CD14-positive monocyte (primary cell): ENCODE data around the gene AFDN. TPM values are rescaled to one million over a fixed set of nuclear protein-coding genes. Genes with fewer than 3 reads are reported as not detected.

ENCODE experiments used
- DNase-seq, 3 donors: peaks; one replicate each; pipeline ENCODE4 v3.0.0-alpha.2; 2011 to 2022
- H2AFZ ChIP-seq: 2 replicates; pipeline ENCODE4 v1.6.0; 2012; ENCODE audit warnings: mild to moderate bottlenecking, low read depth, low read length, inconsistent platforms; ENCODE audit not compliant: insufficient read depth, poor library complexity, severe bottlenecking
- H3K27ac ChIP-seq, 2 donors: 1 replicate in 1 of 2; 2 replicates in 1 of 2; pipeline ENCODE4 v1.5.1; 2012 to 2013; ENCODE audit warnings: low read length in 2 of 2, control low read depth in 1 of 2, inconsistent platforms in 1 of 2, low read depth in 1 of 2, mild to moderate bottlenecking in 1 of 2
- H3K27me3 ChIP-seq, 2 donors: one replicate each; pipeline versions ENCODE4 v1.6.0 to v1.6.1; 2011 to 2013; ENCODE audit warnings: low read length in 2 of 2; ENCODE audit not compliant: control insufficient read depth in 2 of 2, insufficient read depth in 2 of 2
- H3K36me3 ChIP-seq, 2 donors: replicated peaks in 1 of 2; 1 replicate in 1 of 2; 2 replicates in 1 of 2; pipeline versions ENCODE4 v1.5.1 to v1.6.1; 2012 to 2013; ENCODE audit warnings: low read length in 2 of 2, control low read depth in 1 of 2, inconsistent platforms in 1 of 2, mild to moderate bottlenecking in 1 of 2; ENCODE audit not compliant: insufficient read depth in 2 of 2, control insufficient read depth in 1 of 2
- H3K4me1 ChIP-seq, 2 donors: 1 replicate in 1 of 2; 2 replicates in 1 of 2; pipeline versions ENCODE4 v1.5.1 to v1.6.1; 2012 to 2013; ENCODE audit warnings: low read length in 2 of 2, control low read depth in 1 of 2, inconsistent platforms in 1 of 2, mild to moderate bottlenecking in 1 of 2, moderate library complexity in 1 of 2; ENCODE audit not compliant: insufficient read depth in 2 of 2, control insufficient read depth in 1 of 2
- H3K4me2 ChIP-seq: replicated peaks from 2 replicates; pipeline ENCODE3; 2012; ENCODE audit warnings: low read length, moderate library complexity, mild to moderate bottlenecking; ENCODE audit not compliant: poor library complexity, severe bottlenecking; ENCODE audit errors: extremely low read depth
- H3K4me3 ChIP-seq, 3 experiments: fragments of 200-600 bp in 1 of 3; sonication (generic) in 1 of 3; replicated peaks in 1 of 3; 1 replicate in 2 of 3; 2 replicates in 1 of 3; pipeline ENCODE4 v1.5.1; 2011 to 2013; ENCODE audit warnings: low read length in 3 of 3, mild to moderate bottlenecking in 3 of 3, control low read depth in 2 of 3, low read depth in 2 of 3, inconsistent platforms in 1 of 3, moderate library complexity in 1 of 3
- H3K79me2 ChIP-seq: 2 replicates; pipeline ENCODE4 v1.6.0; 2012; ENCODE audit warnings: mild to moderate bottlenecking, control low read depth, inconsistent platforms, low read length, moderate library complexity; ENCODE audit not compliant: insufficient read depth
- H3K9ac ChIP-seq: 2 replicates; pipeline ENCODE4 v1.6.0; 2017; ENCODE audit warnings: low read length, mild to moderate bottlenecking; ENCODE audit not compliant: insufficient read depth, poor library complexity, severe bottlenecking
- H3K9me3 ChIP-seq, 2 donors: replicated peaks in 1 of 2; 1 replicate in 1 of 2; 2 replicates in 1 of 2; pipeline versions ENCODE4 v1.5.1 to v1.6.1; 2012 to 2013; ENCODE audit warnings: low read length in 2 of 2, control low read depth in 1 of 2; ENCODE audit not compliant: control insufficient read depth in 1 of 2, insufficient read depth in 1 of 2
- H4K20me1 ChIP-seq: 2 replicates; pipeline ENCODE4 v1.6.0; 2012; ENCODE audit warnings: mild to moderate bottlenecking, low read length, control low read depth, moderate library complexity; ENCODE audit not compliant: insufficient read depth
- H3K27ac Mint-ChIP-seq, 7 donors: one replicate each; pipeline ENCODE4 v1.8.0; 2020; ENCODE audit warnings: mild to moderate bottlenecking in 7 of 7, mixed read lengths in 7 of 7, moderate library complexity in 6 of 7, inconsistent platforms in 2 of 7
- H3K27me3 Mint-ChIP-seq, 3 donors: one replicate each; pipeline ENCODE4 v1.8.0; 2021 to 2022; ENCODE audit warnings: low read depth in 3 of 3, mild to moderate bottlenecking in 3 of 3, mixed read lengths in 3 of 3, moderate library complexity in 3 of 3, inconsistent platforms in 1 of 3
- H3K36me3 Mint-ChIP-seq, 2 donors: one replicate each; pipeline ENCODE4 v1.8.0; 2020; ENCODE audit warnings: mixed read lengths in 2 of 2, inconsistent platforms in 1 of 2, mild to moderate bottlenecking in 1 of 2
- H3K4me1 Mint-ChIP-seq: one replicate; pipeline ENCODE4 v1.8.0; 2020; ENCODE audit warnings: mild to moderate bottlenecking, mixed read lengths
- H3K4me3 Mint-ChIP-seq, 2 donors: one replicate each; pipeline ENCODE4 v1.8.0; 2020; ENCODE audit warnings: mild to moderate bottlenecking in 2 of 2, mixed read lengths in 2 of 2, moderate library complexity in 1 of 2
- H3K9me3 Mint-ChIP-seq, 7 donors: one replicate each; pipeline ENCODE4 v1.8.0; 2020 to 2022; ENCODE audit warnings: mixed read lengths in 7 of 7, mild to moderate bottlenecking in 6 of 7, moderate library complexity in 6 of 7, inconsistent platforms in 2 of 7
- WGBS: methylation state at CpG from one replicate; pipeline ENCODE4 v1.1.5; 2013; ENCODE audit warnings: missing lambda C conversion rate; ENCODE audit not compliant: insufficient coverage; 5-methylcytosine and 5-hydroxymethylcytosine counted together
- intact Hi-C, 2 donors: fragments of 100-400 bp; cut with micrococcal nuclease; formaldehyde crosslinking; loops; one replicate each; pipeline versions ENCODE4 v1.15.0 to v1.15.1; 2023
- polyA plus RNA-seq, 3 donors: library from polyadenylated mRNA; depleted of rRNA in 1 of 3; unstranded in 2 of 3; stranded (reverse) in 1 of 3; fragments of 300-500 nt in 2 of 3; fragments of >200 nt in 1 of 3; fragmentation: Illumina TruSeq in 2 of 3; gene quantifications; 1 replicate in 2 of 3; 2 replicates in 1 of 3; pipeline ENCODE4 v1.2.3, GENCODE V29; 2012 to 2021
- TF ChIP-seq, protein P1 (sequence below): fragments of 200-600 bp; IDR thresholded peaks from one replicate; pipeline ENCODE4 v1.8.0; 2022; ENCODE audit warnings: antibody characterized with exemption, mild to moderate bottlenecking

AFDN gene
- polyA plus RNA-seq, 3 donors = 0.03 to 1.5 TPM; not detected in 1

- intact Hi-C loops = no loop called here
- H3K27ac ChIP-seq = no peak overlapping the region
- H3K36me3 ChIP-seq = no peaks in the 10 kb centered on the region
- no peaks in the 10 kb centered on the region for H3K36me3 Mint-ChIP-seq
- H3K9me3 Mint-ChIP-seq = no peaks in the 10 kb centered on the region
- no peak overlapping the region for H3K4me3 Mint-ChIP-seq
- H3K9ac ChIP-seq = no peak overlapping the region
- H3K27me3 Mint-ChIP-seq = peaks cover 0 to 2% (median 1%) of the 10 kb centered on the region in 3 donors
- DNase-seq = no peak
- no peaks in the 10 kb centered on the region for H3K4me1 ChIP-seq
- no peak overlapping the region for H2AFZ ChIP-seq
- no peaks in the 10 kb centered on the region for H3K9me3 ChIP-seq
- no peaks in the 10 kb centered on the region for H4K20me1 ChIP-seq
- no peak overlapping the region for H3K4me2 ChIP-seq
- TF ChIP-seq, protein P1, sequence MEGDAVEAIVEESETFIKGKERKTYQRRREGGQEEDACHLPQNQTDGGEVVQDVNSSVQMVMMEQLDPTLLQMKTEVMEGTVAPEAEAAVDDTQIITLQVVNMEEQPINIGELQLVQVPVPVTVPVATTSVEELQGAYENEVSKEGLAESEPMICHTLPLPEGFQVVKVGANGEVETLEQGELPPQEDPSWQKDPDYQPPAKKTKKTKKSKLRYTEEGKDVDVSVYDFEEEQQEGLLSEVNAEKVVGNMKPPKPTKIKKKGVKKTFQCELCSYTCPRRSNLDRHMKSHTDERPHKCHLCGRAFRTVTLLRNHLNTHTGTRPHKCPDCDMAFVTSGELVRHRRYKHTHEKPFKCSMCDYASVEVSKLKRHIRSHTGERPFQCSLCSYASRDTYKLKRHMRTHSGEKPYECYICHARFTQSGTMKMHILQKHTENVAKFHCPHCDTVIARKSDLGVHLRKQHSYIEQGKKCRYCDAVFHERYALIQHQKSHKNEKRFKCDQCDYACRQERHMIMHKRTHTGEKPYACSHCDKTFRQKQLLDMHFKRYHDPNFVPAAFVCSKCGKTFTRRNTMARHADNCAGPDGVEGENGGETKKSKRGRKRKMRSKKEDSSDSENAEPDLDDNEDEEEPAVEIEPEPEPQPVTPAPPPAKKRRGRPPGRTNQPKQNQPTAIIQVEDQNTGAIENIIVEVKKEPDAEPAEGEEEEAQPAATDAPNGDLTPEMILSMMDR = no peak
- H3K27me3 ChIP-seq = no peaks in the 10 kb centered on the region
- WGBS = 98% methylated on average over 9 of the region's 10 CpGs
- H3K79me2 ChIP-seq = no peaks in the 10 kb centered on the region
- no peak overlapping the region for H3K27ac Mint-ChIP-seq
- H3K4me1 Mint-ChIP-seq = no peaks in the 10 kb centered on the region
- H3K4me3 ChIP-seq = no peak overlapping the region
Observed at GRCh38 chr6:167906899-167907298, 80.2 kb downstream of the AFDN start.

DNA sequence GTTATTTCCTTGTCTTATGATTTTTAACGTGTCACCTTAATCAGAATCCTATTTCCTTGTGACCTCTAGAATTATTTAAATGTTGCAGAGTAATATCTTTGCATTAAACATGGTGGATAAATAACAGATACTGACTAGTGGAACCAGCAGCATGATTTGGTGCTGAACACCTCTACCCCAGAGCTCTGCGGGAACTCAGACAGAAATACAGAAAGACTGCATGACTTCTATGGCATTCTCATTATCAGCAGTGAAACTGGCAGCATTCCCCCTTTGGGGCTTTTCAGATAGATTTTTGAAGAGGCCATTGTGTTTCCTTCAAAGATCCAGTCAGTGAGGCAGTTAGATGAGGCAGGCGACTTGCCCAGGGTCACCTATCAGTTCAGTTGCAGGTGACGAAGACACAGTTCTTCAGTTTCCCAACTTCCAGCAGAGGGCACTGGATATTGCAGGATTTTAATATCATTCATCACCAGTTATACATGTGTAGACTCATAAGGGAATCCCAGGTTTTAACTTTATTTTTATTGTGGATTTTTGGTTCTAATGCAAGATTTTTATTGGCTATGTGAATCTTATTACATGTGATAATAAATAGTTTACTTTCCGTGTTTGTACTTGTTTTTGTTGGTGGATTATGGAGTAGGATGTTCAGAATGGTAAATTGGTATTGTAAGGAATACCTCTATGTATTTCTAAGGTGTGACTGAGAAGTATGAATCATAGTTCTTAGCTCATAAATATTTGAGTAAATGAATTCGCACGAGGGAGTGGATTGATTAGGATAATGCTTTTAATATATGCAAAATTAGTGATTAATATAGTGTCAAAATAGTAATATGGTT, 81.3 kb downstream of the AFDN start:
- no peaks in the 10 kb centered on the region for H4K20me1 ChIP-seq
- H3K4me2 ChIP-seq = no peak overlapping the region
- no peaks in the 10 kb centered on the region for H3K9me3 ChIP-seq
- H3K27me3 ChIP-seq = no peaks in the 10 kb centered on the region
- Mint-ChIP-seq H3K27ac (peak overlapping the region in 1 of 7 donors; percentile 75), H3K36me3 (no peaks in the 10 kb centered on the region), H3K27me3 (peaks cover 0 to 2% (median 1%) of the 10 kb centered on the region in 3 donors), H3K9me3 (no peaks in the 10 kb centered on the region), H3K4me1 (no peaks in the 10 kb centered on the region), H3K4me3 (no peak overlapping the region)
- H3K4me1 ChIP-seq = no peaks in the 10 kb centered on the region
- WGBS = 100% methylated on average over 1 of the region's 7 CpGs
- H3K9ac ChIP-seq = no peak overlapping the region
- H2AFZ ChIP-seq = no peak overlapping the region
- DNase-seq = no peak
- H3K27ac ChIP-seq = no peak overlapping the region
- H3K36me3 ChIP-seq = no peaks in the 10 kb centered on the region
- intact Hi-C loops = no loop called here
- H3K79me2 ChIP-seq = no peaks in the 10 kb centered on the region
- TF ChIP-seq, protein P1 = no peak
- no peak overlapping the region for H3K4me3 ChIP-seq
